Ovary (tissue), 9 donors: ENCODE data around the gene PTGES. TPM values are rescaled to one million over a fixed set of nuclear protein-coding genes. Genes with fewer than 3 reads are reported as not detected.

ENCODE experiments used
- DNase-seq, 5 donors: peaks; one replicate each; pipeline ENCODE4 v3.0.0-alpha.2; 2019 to 2020
- H3K27ac ChIP-seq, 2 donors: fragments of 200-600 bp; one replicate each; pipeline versions ENCODE4 v1.5.1 to v1.8.0; 2019 to 2022
- H3K27me3 ChIP-seq: fragments of 200-600 bp; one replicate; pipeline ENCODE4 v1.8.0; 2022
- H3K36me3 ChIP-seq: fragments of 200-600 bp; sonication (generic); one replicate; pipeline ENCODE4 v1.5.1; 2019
- H3K4me1 ChIP-seq: one replicate; pipeline ENCODE4 v1.8.1; 2013; ENCODE audit warnings: mild to moderate bottlenecking, moderate library complexity; ENCODE audit not compliant: insufficient read depth
- H3K4me3 ChIP-seq: fragments of 200-600 bp; sonication (generic); one replicate; pipeline ENCODE4 v1.5.1; 2017
- H3K9me3 ChIP-seq, 2 donors: fragments of 200-600 bp in 1 of 2; sonication (generic) in 1 of 2; one replicate each; pipeline versions ENCODE4 v1.5.1 to v1.8.1; 2013 to 2019; ENCODE audit warnings: mild to moderate bottlenecking in 1 of 2, moderate library complexity in 1 of 2
- CTCF ChIP-seq, 3 donors: fragments of 450-650 bp in 2 of 3; fragments of 200-600 bp in 1 of 3; IDR thresholded peaks; one replicate each; pipeline versions ENCODE4 v1.5.1 to v1.8.0; 2016 to 2022; ENCODE audit warnings: antibody characterized with exemption in 3 of 3, mild to moderate bottlenecking in 1 of 3
- EP300 ChIP-seq: sonication (generic); formaldehyde crosslinking; IDR thresholded peaks from one replicate; pipeline ENCODE4 v1.6.1; 2017; ENCODE audit warnings: antibody characterized with exemption
- POLR2A ChIP-seq: fragments of 450-650 bp; IDR thresholded peaks from one replicate; pipeline ENCODE4 v1.6.1; 2017; ENCODE audit warnings: antibody characterized with exemption, mild to moderate bottlenecking, moderate library complexity
- WGBS, 3 donors: extraction: QIAGEN DNeasy Blood & Tissue Kit in 1 of 3; methylation state at CpG; one replicate each; pipeline versions ENCODE4 v1.1.5 to v1.1.7; 2013 to 2017; 5-methylcytosine and 5-hydroxymethylcytosine counted together
- intact Hi-C, 4 donors: fragments of 100-400 bp; cut with DNase I; formaldehyde crosslinking; loops; one replicate each; pipeline versions ENCODE4 v1.11.0 to v1.15.1; 2022 to 2023
- polyA plus RNA-seq, 2 donors: library from polyadenylated mRNA; stranded (reverse); fragments of 200-250 nt in 1 of 2; fragments of 350-450 nt in 1 of 2; fragmentation: Illumina TruSeq in 1 of 2; extraction: RNeasy Lipid Tissue Mini Kit (QIAGEN cat#74804) in 1 of 2; gene quantifications; one replicate each; pipeline ENCODE4 v1.2.3, GENCODE V29; 2013 to 2014
- total RNA-seq, 7 donors: library from RNA; depleted of rRNA in 2 of 7; stranded (reverse); fragments of >200 nt in 2 of 7; fragmentation: NEBNext Ultra II Directional in 3 of 7; extraction: Animal tissue kit (Norgen Biotek cat#: 25700) in 3 of 7; gene quantifications; one replicate each; pipeline versions ENCODE4 v1.1.0 to v1.2.4, GENCODE V29; 2016 to 2023
- donor health status: DM: no; HTN: no; CAD: no; lungs with moderate emphysema.
- donor health status: DM: no; HTN: no; CAD: no.
- donor health status: Bipolar disorder and iron deficiency.
- donor health status: DM: yes; HTN: yes; CAD: no.
- donor health status: DM: no; HTN: no; CAD: no.
- donor health status: DM: yes; HTN: yes; CAD: no.

PTGES gene
- total and polyA plus RNA-seq, 9 donors, result 0.63 to 22.6 (median 1.6) TPM

GRCh38 chr9:129704807-129705206, 48.0 kb downstream of the PTGES start:
- H3K9me3 ChIP-seq, result no peaks in the 10 kb centered on the region
- no peaks in the 10 kb centered on the region for H3K27me3 ChIP-seq
- H3K4me3 ChIP-seq, result no peak overlapping the region
- no peaks in the 10 kb centered on the region for H3K4me1 ChIP-seq
- TF ChIP-seq POLR2A (no peak), EP300 (no peak), CTCF (IDR thresholded peaks at IDR 0.05) (no peak)
- H3K36me3 ChIP-seq, result no peaks in the 10 kb centered on the region
- intact Hi-C loops, result no loop called here
- no peak overlapping the region for H3K27ac ChIP-seq
- 59 to 63% (median 61%) methylated on average over 8 of the region's 8 CpGs for WGBS, 3 donors
- no peak for DNase-seq

GRCh38 chr9:129703667-129704355, 49.0 kb downstream of the PTGES start:
- no peaks in the 10 kb centered on the region for H3K36me3 ChIP-seq
- TF ChIP-seq CTCF (IDR thresholded peaks at IDR 0.05), result no peak
- no peak for TF ChIP-seq EP300
- no peak for TF ChIP-seq POLR2A
- H3K27ac ChIP-seq, result no peak overlapping the region
- no peak overlapping the region for H3K4me3 ChIP-seq
- no peaks in the 10 kb centered on the region for H3K9me3 ChIP-seq
- no peaks in the 10 kb centered on the region for H3K27me3 ChIP-seq
- no peaks in the 10 kb centered on the region for H3K4me1 ChIP-seq
- WGBS, 3 donors, result 21 to 36% (median 29%) methylated on average over 17 of the region's 17 CpGs
- intact Hi-C loops, result no loop called here
- peak; percentile 32 to 67 (median 46) for DNase-seq

- DNase-seq, result no peak
- no peak overlapping the region for H3K4me3 ChIP-seq
- no peaks in the 10 kb centered on the region for H3K27me3 ChIP-seq
- intact Hi-C loops, result no loop called here
- TF ChIP-seq POLR2A, result no peak
- no peak for TF ChIP-seq CTCF (IDR thresholded peaks at IDR 0.05)
- TF ChIP-seq EP300, result no peak
- WGBS, 3 donors, result 31 to 37% (median 31%) methylated on average over 19 of the region's 19 CpGs
- no peaks in the 10 kb centered on the region for H3K36me3 ChIP-seq
- H3K27ac ChIP-seq, result no peak overlapping the region
- H3K9me3 ChIP-seq, result no peaks in the 10 kb centered on the region
- H3K4me1 ChIP-seq, result no peaks in the 10 kb centered on the region
Observed at GRCh38 chr9:129702589-129703520, 50.0 kb downstream of the PTGES start.

- TF ChIP-seq CTCF (IDR thresholded peaks at IDR 0.05) (no peak), POLR2A (no peak), EP300 (no peak)
- no peak overlapping the region for H3K4me3 ChIP-seq
- H3K27me3 ChIP-seq, result no peaks in the 10 kb centered on the region
- no peaks in the 10 kb centered on the region for H3K36me3 ChIP-seq
- intact Hi-C loops, result no loop called here
- H3K9me3 ChIP-seq, result no peaks in the 10 kb centered on the region
- WGBS, 3 donors, result 80 to 84% (median 80%) methylated on average over 5 of the region's 5 CpGs
- H3K27ac ChIP-seq, result no peak overlapping the region
- DNase-seq, result no peak
- H3K4me1 ChIP-seq, result peaks cover 4% of the 10 kb centered on the region
Observed at GRCh38 chr9:129701549-129701948, 51.3 kb downstream of the PTGES start.
